OCI-LY3 (cell line): ENCODE data around the gene GPR39.

Experiments
- CTCF ChIP-seq: fragments of 200-600, 300-600 bp; sonication (generic); IDR thresholded peaks from 2 replicates; pipeline ENCODE4 v1.5.1; 2014; ENCODE audit warnings: antibody characterized with exemption, low read length, low read depth
- EZH2phosphoT487 ChIP-seq: fragments of 200-600 bp; shearing (Covaris generic); IDR thresholded peaks from 2 replicates; pipeline ENCODE4 v1.6.1; 2018; ENCODE audit warnings: antibody characterized with exemption, mixed run types, low read depth

GRCh38 chr2:132392221-132392620 lies 24.4 kb upstream of the GPR39 start:
- TF ChIP-seq CTCF (no peak), EZH2phosphoT487 (no peak)
